ENCODE measurements around the gene MAST4.

DNA sequence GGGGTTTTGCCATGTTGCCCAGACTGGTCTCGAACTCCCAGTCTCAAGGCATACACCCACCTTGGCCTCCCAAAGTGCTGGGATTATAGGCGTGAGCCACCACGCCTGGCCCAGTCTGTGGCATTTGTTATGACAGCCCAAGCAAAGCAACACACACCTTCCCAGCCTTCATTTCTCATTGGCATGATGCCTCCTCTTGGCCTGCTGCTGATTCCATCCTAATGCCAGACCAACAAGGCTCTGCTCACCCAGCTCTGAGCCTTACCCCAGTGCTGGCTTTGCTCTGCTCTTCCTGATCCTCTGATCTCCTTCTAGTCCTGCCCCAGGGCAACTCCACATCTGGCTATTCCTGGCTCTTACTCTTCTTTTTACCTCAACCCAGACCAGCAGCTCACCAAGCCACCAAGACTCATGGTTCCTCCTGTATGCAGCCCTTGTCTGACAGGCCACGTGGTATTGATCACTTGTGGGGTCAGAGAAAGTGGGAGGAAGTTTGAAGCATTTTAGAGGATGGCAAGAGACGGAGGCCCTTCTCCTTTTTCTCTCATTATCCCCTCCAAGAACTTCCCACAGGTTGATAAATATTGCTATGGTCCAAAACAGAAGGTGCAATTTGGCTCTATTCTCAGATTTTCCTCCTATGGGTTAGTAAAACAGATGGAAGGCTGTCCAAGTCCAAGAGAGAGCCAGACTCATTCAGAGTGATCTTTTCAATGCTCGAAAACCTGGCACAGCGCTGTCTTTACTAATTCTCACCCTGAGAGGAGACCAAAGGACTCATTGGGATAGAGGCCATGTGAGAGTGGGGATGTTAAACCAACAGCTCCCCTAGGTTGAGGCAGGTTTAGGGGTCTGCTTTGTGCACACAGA lies 599.4 kb downstream of the MAST4 start:
- TF ChIP-seq, protein P1, sequence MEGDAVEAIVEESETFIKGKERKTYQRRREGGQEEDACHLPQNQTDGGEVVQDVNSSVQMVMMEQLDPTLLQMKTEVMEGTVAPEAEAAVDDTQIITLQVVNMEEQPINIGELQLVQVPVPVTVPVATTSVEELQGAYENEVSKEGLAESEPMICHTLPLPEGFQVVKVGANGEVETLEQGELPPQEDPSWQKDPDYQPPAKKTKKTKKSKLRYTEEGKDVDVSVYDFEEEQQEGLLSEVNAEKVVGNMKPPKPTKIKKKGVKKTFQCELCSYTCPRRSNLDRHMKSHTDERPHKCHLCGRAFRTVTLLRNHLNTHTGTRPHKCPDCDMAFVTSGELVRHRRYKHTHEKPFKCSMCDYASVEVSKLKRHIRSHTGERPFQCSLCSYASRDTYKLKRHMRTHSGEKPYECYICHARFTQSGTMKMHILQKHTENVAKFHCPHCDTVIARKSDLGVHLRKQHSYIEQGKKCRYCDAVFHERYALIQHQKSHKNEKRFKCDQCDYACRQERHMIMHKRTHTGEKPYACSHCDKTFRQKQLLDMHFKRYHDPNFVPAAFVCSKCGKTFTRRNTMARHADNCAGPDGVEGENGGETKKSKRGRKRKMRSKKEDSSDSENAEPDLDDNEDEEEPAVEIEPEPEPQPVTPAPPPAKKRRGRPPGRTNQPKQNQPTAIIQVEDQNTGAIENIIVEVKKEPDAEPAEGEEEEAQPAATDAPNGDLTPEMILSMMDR (IDR thresholded peaks at IDR 0.05) = no peak
- TF ChIP-seq EZH2 (IDR thresholded peaks at IDR 0.05) = no peak

Measured in neural progenitor cell (in vitro differentiated cells).